Measurements from ENCODE around the gene PARM1.

PARM1 gene

DNA sequence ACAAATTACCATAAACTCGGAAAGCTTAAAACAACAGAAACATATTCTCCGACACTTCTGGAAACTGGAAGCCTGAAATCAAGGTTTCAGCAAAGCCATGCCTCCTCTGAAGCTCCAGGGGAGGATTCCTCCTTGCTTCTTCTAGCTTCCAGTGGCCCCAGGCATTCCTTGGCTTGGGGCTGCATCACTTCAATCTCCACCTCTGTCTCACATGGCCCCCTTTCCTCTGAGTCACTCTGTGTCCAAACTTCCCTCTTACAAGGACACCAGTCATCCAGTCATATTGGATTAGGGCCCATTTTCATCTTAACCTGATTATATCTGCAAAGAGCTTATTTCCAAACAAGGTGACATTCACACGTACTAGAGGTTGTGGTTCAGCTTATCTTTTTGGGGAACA is 17.3 kb downstream of the PARM1 start:
- no peak for DNase-seq (ENCODE audit: extremely low read depth, insufficient read length)
- Histone ChIP-seq H3K4me3 (replicated peaks; ENCODE audit: low read depth, low read length) (no peak overlapping the region), H3K36me3 (ENCODE audit: control insufficient read depth, insufficient read depth, low read length) (peaks cover 1% of the 10 kb centered on the region; the same call in 1 of the 2 replicates), H3K27me3 (replicated peaks; ENCODE audit: control insufficient read depth, insufficient read depth, low read length) (no peaks in the 10 kb centered on the region)
- TF ChIP-seq, protein P1, sequence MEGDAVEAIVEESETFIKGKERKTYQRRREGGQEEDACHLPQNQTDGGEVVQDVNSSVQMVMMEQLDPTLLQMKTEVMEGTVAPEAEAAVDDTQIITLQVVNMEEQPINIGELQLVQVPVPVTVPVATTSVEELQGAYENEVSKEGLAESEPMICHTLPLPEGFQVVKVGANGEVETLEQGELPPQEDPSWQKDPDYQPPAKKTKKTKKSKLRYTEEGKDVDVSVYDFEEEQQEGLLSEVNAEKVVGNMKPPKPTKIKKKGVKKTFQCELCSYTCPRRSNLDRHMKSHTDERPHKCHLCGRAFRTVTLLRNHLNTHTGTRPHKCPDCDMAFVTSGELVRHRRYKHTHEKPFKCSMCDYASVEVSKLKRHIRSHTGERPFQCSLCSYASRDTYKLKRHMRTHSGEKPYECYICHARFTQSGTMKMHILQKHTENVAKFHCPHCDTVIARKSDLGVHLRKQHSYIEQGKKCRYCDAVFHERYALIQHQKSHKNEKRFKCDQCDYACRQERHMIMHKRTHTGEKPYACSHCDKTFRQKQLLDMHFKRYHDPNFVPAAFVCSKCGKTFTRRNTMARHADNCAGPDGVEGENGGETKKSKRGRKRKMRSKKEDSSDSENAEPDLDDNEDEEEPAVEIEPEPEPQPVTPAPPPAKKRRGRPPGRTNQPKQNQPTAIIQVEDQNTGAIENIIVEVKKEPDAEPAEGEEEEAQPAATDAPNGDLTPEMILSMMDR (IDR thresholded peaks at IDR 0.05; ENCODE audit: insufficient read depth, low read length, poor library complexity, severe bottlenecking) = no peak

DNA sequence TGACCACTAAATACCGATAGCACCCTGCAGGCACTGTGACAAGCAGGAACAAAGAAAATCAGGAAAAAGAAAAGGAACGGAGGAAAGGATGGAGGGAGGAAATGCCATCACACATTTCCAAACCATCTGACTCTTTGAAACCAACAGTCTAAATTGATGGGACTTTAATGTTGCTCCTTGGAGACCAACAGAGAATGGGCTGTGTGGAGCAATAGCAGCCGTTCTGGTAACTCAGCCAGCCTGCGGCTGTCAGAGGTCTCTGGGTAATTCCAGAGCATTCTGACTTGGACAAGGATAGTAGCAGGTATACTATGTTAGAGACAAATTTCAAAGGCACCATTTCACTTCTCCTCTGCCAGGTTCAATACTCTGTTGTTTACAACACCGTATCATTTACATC is 18.0 kb downstream of the PARM1 start:
- TF ChIP-seq, protein P1 (IDR thresholded peaks at IDR 0.05; ENCODE audit: insufficient read depth, low read length, poor library complexity, severe bottlenecking) = no peak
- H3K27me3 ChIP-seq (replicated peaks; ENCODE audit: control insufficient read depth, insufficient read depth, low read length) = no peaks in the 10 kb centered on the region
- peaks cover 1% of the 10 kb centered on the region; the same call in 1 of the 2 replicates for H3K36me3 ChIP-seq (ENCODE audit: control insufficient read depth, insufficient read depth, low read length)
- no peak overlapping the region for H3K4me3 ChIP-seq (replicated peaks; ENCODE audit: low read depth, low read length)
- DNase-seq (ENCODE audit: extremely low read depth, insufficient read length) = no peak

DNA sequence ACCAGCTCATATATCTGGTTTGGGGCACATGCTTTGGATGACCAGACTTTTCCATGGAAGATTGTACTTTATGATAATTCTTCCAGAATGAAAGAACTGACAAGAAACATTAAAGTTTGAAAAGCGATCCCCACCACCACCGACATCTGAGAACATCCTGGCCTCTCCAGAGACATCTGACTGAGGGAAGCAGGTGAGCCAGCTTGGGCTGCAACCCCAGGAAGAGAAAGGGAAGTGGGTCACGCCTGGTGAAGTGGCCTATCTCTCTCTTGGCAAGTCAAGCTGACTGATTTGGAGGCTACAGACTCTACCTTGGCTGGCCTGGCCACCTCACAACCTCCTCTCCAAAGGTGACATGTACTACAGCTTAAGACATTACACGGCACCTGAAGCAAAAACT is 20.7 kb downstream of the PARM1 start:
- peaks cover 1% of the 10 kb centered on the region; the same call in 1 of the 2 replicates for H3K36me3 ChIP-seq (ENCODE audit: control insufficient read depth, insufficient read depth, low read length)
- no peak overlapping the region for H3K4me3 ChIP-seq (replicated peaks; ENCODE audit: low read depth, low read length)
- TF ChIP-seq, protein P1 (IDR thresholded peaks at IDR 0.05; ENCODE audit: insufficient read depth, low read length, poor library complexity, severe bottlenecking) = no peak
- DNase-seq (ENCODE audit: extremely low read depth, insufficient read length) = no peak
- H3K27me3 ChIP-seq (replicated peaks; ENCODE audit: control insufficient read depth, insufficient read depth, low read length) = no peaks in the 10 kb centered on the region

DNA sequence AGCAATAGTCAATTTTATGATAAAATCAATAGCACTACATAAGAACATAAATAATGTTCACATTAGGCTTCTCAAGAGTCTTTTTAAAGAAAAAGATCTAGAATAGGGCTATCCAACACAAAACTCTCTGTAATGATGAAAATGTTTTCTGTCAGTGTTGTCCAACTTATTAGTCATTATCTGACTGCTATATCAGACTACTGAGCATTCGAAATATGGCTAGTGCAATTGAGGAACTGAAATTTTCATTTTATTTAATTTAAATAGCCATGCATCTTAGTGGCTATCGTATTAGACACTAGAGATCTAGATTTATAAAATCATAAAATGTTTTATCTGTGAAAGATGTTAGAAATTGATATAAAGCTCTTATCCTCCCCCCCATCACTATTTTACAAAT is 26.0 kb downstream of the PARM1 start:
- TF ChIP-seq, protein P1 (IDR thresholded peaks at IDR 0.05; ENCODE audit: insufficient read depth, low read length, poor library complexity, severe bottlenecking) = no peak
- H3K27me3 ChIP-seq (replicated peaks; ENCODE audit: control insufficient read depth, insufficient read depth, low read length) = no peaks in the 10 kb centered on the region
- no peak overlapping the region for H3K4me3 ChIP-seq (replicated peaks; ENCODE audit: low read depth, low read length)
- no peaks in the 10 kb centered on the region for H3K36me3 ChIP-seq (ENCODE audit: control insufficient read depth, insufficient read depth, low read length)
- no peak for DNase-seq (ENCODE audit: extremely low read depth, insufficient read length)

DNA sequence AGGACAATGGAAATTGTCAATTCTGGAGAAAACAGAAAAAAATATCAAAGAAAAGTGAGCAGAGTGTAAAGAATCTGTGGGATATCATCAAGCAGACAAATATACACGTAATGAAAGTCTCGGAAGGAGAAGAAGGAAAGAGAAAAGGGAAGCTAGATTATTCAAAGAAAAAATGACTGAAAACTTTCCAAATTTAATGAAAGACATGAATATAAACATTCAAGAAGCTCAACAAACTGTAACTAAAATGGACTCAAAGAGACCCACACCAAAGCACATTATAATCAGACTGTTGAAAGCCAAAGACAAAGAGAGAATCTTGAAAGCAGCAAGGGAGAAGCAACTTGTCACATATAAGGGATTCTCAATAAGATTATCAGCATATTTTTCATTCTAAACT is 28.3 kb downstream of the PARM1 start:
- TF ChIP-seq, protein P1 (IDR thresholded peaks at IDR 0.05; ENCODE audit: insufficient read depth, low read length, poor library complexity, severe bottlenecking) = no peak
- no peaks in the 10 kb centered on the region for H3K27me3 ChIP-seq (replicated peaks; ENCODE audit: control insufficient read depth, insufficient read depth, low read length)
- no peaks in the 10 kb centered on the region for H3K36me3 ChIP-seq (ENCODE audit: control insufficient read depth, insufficient read depth, low read length)
- no peak overlapping the region for H3K4me3 ChIP-seq (replicated peaks; ENCODE audit: low read depth, low read length)
- DNase-seq (ENCODE audit: extremely low read depth, insufficient read length) = no peak

DNA sequence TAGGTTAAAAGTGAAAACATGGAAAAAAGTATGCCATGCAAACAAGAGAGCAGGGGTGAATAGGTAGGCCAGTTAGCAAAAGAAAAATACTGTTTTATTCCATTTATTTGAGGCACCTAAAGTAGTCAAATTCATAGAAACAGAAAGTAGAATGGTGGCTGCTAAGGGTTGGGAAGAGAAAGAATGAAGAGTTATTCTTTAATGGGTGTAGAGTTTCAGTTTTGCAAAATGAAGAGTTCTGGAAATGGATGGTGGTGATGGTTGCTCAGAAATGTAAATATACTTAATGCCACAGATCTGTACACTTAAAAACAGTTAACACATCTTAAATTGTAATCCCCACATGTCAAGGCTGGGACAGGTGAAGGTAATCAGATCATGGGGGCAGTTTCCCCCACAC is 29.7 kb downstream of the PARM1 start:
- TF ChIP-seq, protein P1 (IDR thresholded peaks at IDR 0.05; ENCODE audit: insufficient read depth, low read length, poor library complexity, severe bottlenecking) = no peak
- DNase-seq (ENCODE audit: extremely low read depth, insufficient read length) = no peak
- Histone ChIP-seq H3K27me3 (replicated peaks; ENCODE audit: control insufficient read depth, insufficient read depth, low read length) (no peaks in the 10 kb centered on the region), H3K4me3 (replicated peaks; ENCODE audit: low read depth, low read length) (no peak overlapping the region), H3K36me3 (ENCODE audit: control insufficient read depth, insufficient read depth, low read length) (no peaks in the 10 kb centered on the region)
